Right cardiac atrium (tissue), 5 donors: ENCODE results near the gene ARMC8. TPM values are rescaled to one million over a fixed set of nuclear protein-coding genes. Genes with fewer than 3 reads are reported as not detected.

Experiments used
- ATAC-seq, 2 donors: fragments of 200-7000 bp; cut with Tn5 transposase; one replicate each; pipeline versions ENCODE4 v1.8.0 to v1.9.1; 2020; ENCODE audit warnings: moderate library complexity in 2 of 2, mild to moderate bottlenecking in 1 of 2
- DNase-seq, 3 donors: peaks; one replicate each; pipeline ENCODE4 v3.0.0-alpha.2; 2020
- H3K27ac ChIP-seq: one replicate; pipeline ENCODE4 v1.5.1; 2013; ENCODE audit warnings: mild to moderate bottlenecking, low read length, control low read depth, moderate library complexity
- H3K27me3 ChIP-seq: one replicate; pipeline ENCODE4 v1.6.1; 2013; ENCODE audit not compliant: control insufficient read depth, insufficient read depth
- H3K4me1 ChIP-seq: one replicate; pipeline ENCODE4 v1.6.1; 2013; ENCODE audit warnings: low read length; ENCODE audit not compliant: control insufficient read depth, insufficient read depth
- H3K4me3 ChIP-seq: one replicate; pipeline ENCODE4 v1.5.1; 2013; ENCODE audit warnings: low read length, control low read depth
- H3K9me3 ChIP-seq: one replicate; pipeline ENCODE4 v1.6.1; 2013; ENCODE audit warnings: low read length; ENCODE audit not compliant: control insufficient read depth
- whole genome bisulfite sequencing: extraction: QIAGEN DNeasy Blood & Tissue Kit; methylation state at CpG from one replicate; pipeline ENCODE4 v1.1.7; 2013; 5-methylcytosine and 5-hydroxymethylcytosine counted together
- intact Hi-C, 4 donors: fragments of 100-400 bp; cut with DNase I; formaldehyde crosslinking; loops; one replicate each; pipeline versions ENCODE4 v1.11.0 to v1.14.0; 2022 to 2023
- polyA plus RNA-seq: library from polyadenylated mRNA; stranded (reverse); fragments of 200-250 nt; gene quantifications from one replicate; pipeline ENCODE4 v1.2.3, GENCODE V29; 2013
- total RNA-seq, 4 donors: library from RNA; stranded (reverse); fragmentation: NEBNext Ultra II Directional; extraction: Animal tissue kit (Norgen Biotek cat#: 25700); gene quantifications; one replicate each; pipeline ENCODE4 v1.2.1, GENCODE V29; 2021
- donor health status: healthy with polysubstance abuse.
- donor health status: DM: no; HTN: yes; CAD: no.
- donor health status: DM: no; HTN: no; CAD: no.
- donor health status: DM: no; HTN: yes; CAD: no; lungs with severe emphysema.
- donor health status: DM: yes; HTN: yes; CAD: no.

The ARMC8 gene
- total and polyA plus RNA-seq, 5 donors: 14.3 to 48.6 (median 35.3) TPM

- no peak overlapping the region for H3K27ac ChIP-seq
- ATAC-seq (no peak), DNase-seq (no peak)
- intact Hi-C loops: no loop called here
- no peaks in the 10 kb centered on the region for H3K4me1 ChIP-seq
- H3K9me3 ChIP-seq: no peaks in the 10 kb centered on the region
- WGBS: 78% methylated on average over 2 of the region's 2 CpGs
- H3K4me3 ChIP-seq: no peak overlapping the region
- H3K27me3 ChIP-seq: no peaks in the 10 kb centered on the region
Measured at GRCh38 chr3:138222942-138223287, 35.8 kb downstream of the ARMC8 start.

GRCh38 chr3:138227650-138228049 is 40.5 kb downstream of the ARMC8 start:
- Histone ChIP-seq H3K27me3 (no peaks in the 10 kb centered on the region), H3K27ac (no peak overlapping the region), H3K4me3 (no peak overlapping the region), H3K9me3 (no peaks in the 10 kb centered on the region), H3K4me1 (no peaks in the 10 kb centered on the region)
- intact Hi-C loops: no loop called here
- WGBS: 98% methylated on average over 1 of the region's 1 CpG
- DNase-seq: no peak
- no peak for ATAC-seq

- DNase-seq (no peak), ATAC-seq (no peak)
- WGBS: 92% methylated on average over 2 of the region's 2 CpGs
- intact Hi-C loops: no loop called here
- H3K27ac ChIP-seq: no peak overlapping the region
- H3K9me3 ChIP-seq: no peaks in the 10 kb centered on the region
- no peaks in the 10 kb centered on the region for H3K27me3 ChIP-seq
- no peak overlapping the region for H3K4me3 ChIP-seq
- no peaks in the 10 kb centered on the region for H3K4me1 ChIP-seq
Measured at GRCh38 chr3:138230525-138230924, 43.4 kb downstream of the ARMC8 start.

GRCh38 chr3:138232705-138233364 is 45.7 kb downstream of the ARMC8 start:
- ATAC-seq (no peak), DNase-seq (no peak)
- Histone ChIP-seq H3K27ac (no peak overlapping the region), H3K27me3 (no peaks in the 10 kb centered on the region), H3K4me3 (no peak overlapping the region), H3K4me1 (no peaks in the 10 kb centered on the region), H3K9me3 (no peaks in the 10 kb centered on the region)
- 64% methylated on average over 4 of the region's 4 CpGs for WGBS
- intact Hi-C loops: no loop called here

GRCh38 chr3:138234401-138235179 is 47.5 kb downstream of the ARMC8 start:
- WGBS: 92% methylated on average over 5 of the region's 5 CpGs
- intact Hi-C loops: no loop called here
- no peaks in the 10 kb centered on the region for H3K27me3 ChIP-seq
- no peak for DNase-seq
- H3K9me3 ChIP-seq: no peaks in the 10 kb centered on the region
- no peak overlapping the region for H3K4me3 ChIP-seq
- ATAC-seq: no peak
- no peaks in the 10 kb centered on the region for H3K4me1 ChIP-seq
- H3K27ac ChIP-seq: no peak overlapping the region

- 93% methylated on average over 6 of the region's 6 CpGs for WGBS
- no peaks in the 10 kb centered on the region for H3K27me3 ChIP-seq
- intact Hi-C loops: no loop called here
- H3K4me3 ChIP-seq: no peak overlapping the region
- H3K4me1 ChIP-seq: no peaks in the 10 kb centered on the region
- ATAC-seq: no peak
- no peak overlapping the region for H3K27ac ChIP-seq
- no peak for DNase-seq
- no peaks in the 10 kb centered on the region for H3K9me3 ChIP-seq
Measured at GRCh38 chr3:138238711-138239110, 51.6 kb downstream of the ARMC8 start.

GRCh38 chr3:138241061-138241460 is 54.0 kb downstream of the ARMC8 start:
- Histone ChIP-seq H3K27ac (no peak overlapping the region), H3K4me1 (no peaks in the 10 kb centered on the region), H3K9me3 (no peaks in the 10 kb centered on the region), H3K27me3 (no peaks in the 10 kb centered on the region), H3K4me3 (no peak overlapping the region)
- intact Hi-C loops: no loop called here
- no peak for ATAC-seq
- WGBS: 74% methylated on average over 1 of the region's 1 CpG
- DNase-seq: no peak

GRCh38 chr3:138241676-138242075 is 54.6 kb downstream of the ARMC8 start:
- H3K27ac ChIP-seq: no peak overlapping the region
- ATAC-seq (no peak), DNase-seq (no peak)
- intact Hi-C loops: no loop called here
- WGBS: 93% methylated on average over 2 of the region's 2 CpGs
- H3K9me3 ChIP-seq: no peaks in the 10 kb centered on the region
- H3K27me3 ChIP-seq: no peaks in the 10 kb centered on the region
- no peaks in the 10 kb centered on the region for H3K4me1 ChIP-seq
- H3K4me3 ChIP-seq: no peak overlapping the region

GRCh38 chr3:138242466-138242865 is 55.4 kb downstream of the ARMC8 start:
- DNase-seq: no peak
- 96% methylated on average over 1 of the region's 1 CpG for WGBS
- Histone ChIP-seq H3K4me1 (no peaks in the 10 kb centered on the region), H3K27me3 (no peaks in the 10 kb centered on the region), H3K4me3 (no peak overlapping the region), H3K9me3 (no peaks in the 10 kb centered on the region), H3K27ac (no peak overlapping the region)
- no peak for ATAC-seq
- intact Hi-C loops: no loop called here

- intact Hi-C loops: no loop called here
- 94% methylated on average over 9 of the region's 9 CpGs for WGBS
Measured at GRCh38 chr3:138245026-138245425, 57.9 kb downstream of the ARMC8 start.

GRCh38 chr3:138249636-138250035 is 62.5 kb downstream of the ARMC8 start:
- Histone ChIP-seq H3K27ac (no peak overlapping the region), H3K27me3 (no peaks in the 10 kb centered on the region), H3K9me3 (no peaks in the 10 kb centered on the region), H3K4me1 (no peaks in the 10 kb centered on the region), H3K4me3 (no peak overlapping the region)
- intact Hi-C loops: no loop called here
- ATAC-seq (no peak), DNase-seq (no peak)

More at GRCh38 chr3:138245026-138245425, 57.9 kb downstream of the ARMC8 start:
- Histone ChIP-seq H3K27me3 (no peaks in the 10 kb centered on the region), H3K4me1 (no peaks in the 10 kb centered on the region), H3K27ac (no peak overlapping the region), H3K4me3 (no peak overlapping the region), H3K9me3 (no peaks in the 10 kb centered on the region)
- no peak for ATAC-seq
- DNase-seq: no peak
